Measurements from ENCODE around the gene LAYN.
A peak's percentile ranks its signal among the peaks of the same experiment; 100 is the strongest.

Gene LAYN

DNA sequence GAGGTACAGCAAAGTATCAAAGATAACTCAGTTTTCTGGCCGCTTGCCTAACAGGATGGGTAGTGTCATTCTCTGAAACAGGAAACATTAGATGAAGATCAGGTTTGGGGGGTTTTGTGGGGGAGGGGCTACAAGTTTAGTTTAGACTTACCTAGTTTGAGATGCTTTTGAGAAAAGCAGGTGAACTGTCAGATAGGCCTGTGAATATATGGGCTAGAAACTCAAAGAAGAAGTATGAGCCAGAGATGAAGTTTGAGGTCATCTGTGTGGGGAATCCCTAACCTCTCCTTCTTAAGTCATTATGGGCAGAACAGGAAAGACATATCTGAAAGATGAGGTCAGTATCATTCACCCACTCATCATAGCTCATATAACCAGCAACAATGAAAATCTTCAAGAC lies 14.0 kb upstream of the LAYN start:
- TF ChIP-seq ZFP3 (CRISPR knock-in tag; IDR thresholded peaks at IDR 0.05), result no peak
- no peak for TF ChIP-seq BACH2 (CRISPR knock-in tag; IDR thresholded peaks at IDR 0.05; ENCODE audit: borderline replicate concordance)
- no peak for TF ChIP-seq SNAI2 (CRISPR knock-in tag; IDR thresholded peaks at IDR 0.05)
- TF ChIP-seq ZC3H10 (CRISPR knock-in tag; IDR thresholded peaks at IDR 0.05), result no peak
- TF ChIP-seq TOX (CRISPR knock-in tag; IDR thresholded peaks at IDR 0.05; ENCODE audit: borderline replicate concordance), result no peak
- TF ChIP-seq, protein P1, sequence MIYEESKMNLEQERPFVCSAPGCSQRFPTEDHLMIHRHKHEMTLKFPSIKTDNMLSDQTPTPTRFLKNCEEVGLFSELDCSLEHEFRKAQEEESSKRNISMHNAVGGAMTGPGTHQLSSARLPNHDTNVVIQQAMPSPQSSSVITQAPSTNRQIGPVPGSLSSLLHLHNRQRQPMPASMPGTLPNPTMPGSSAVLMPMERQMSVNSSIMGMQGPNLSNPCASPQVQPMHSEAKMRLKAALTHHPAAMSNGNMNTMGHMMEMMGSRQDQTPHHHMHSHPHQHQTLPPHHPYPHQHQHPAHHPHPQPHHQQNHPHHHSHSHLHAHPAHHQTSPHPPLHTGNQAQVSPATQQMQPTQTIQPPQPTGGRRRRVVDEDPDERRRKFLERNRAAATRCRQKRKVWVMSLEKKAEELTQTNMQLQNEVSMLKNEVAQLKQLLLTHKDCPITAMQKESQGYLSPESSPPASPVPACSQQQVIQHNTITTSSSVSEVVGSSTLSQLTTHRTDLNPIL (CRISPR knock-in tag; IDR thresholded peaks at IDR 0.05; ENCODE audit: low read depth), result 0 out of 2 replicates have a peak, but pooled peaks have one; percentile 31
- 0 out of 2 replicates have a peak, but pooled peaks have one; percentile 45 for TF ChIP-seq ISL1 (CRISPR knock-in tag; IDR thresholded peaks at IDR 0.05)
- peak; percentile 82 for ATAC-seq

DNA sequence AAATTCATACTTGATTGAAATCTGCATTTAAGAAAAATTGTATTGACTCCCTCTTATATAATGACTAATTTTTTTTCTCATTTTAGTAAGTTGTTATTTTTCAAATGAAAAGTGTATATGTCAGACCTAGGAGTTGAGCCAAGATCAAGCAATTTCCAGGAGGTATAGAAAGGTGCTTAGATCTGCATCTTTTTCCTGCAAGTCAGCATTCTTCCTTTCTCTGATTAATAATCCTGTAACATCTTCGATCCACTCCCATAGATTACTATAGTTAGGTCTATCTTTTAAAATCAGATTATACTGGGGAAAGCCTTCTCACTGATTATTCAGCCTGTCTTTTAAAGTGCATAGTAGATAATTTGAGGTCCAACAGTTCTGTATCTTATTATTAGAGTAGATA lies 13.2 kb upstream of the LAYN start:
- TF ChIP-seq, protein P1 (CRISPR knock-in tag; IDR thresholded peaks at IDR 0.05; ENCODE audit: low read depth), result no peak
- TF ChIP-seq, protein P2, sequence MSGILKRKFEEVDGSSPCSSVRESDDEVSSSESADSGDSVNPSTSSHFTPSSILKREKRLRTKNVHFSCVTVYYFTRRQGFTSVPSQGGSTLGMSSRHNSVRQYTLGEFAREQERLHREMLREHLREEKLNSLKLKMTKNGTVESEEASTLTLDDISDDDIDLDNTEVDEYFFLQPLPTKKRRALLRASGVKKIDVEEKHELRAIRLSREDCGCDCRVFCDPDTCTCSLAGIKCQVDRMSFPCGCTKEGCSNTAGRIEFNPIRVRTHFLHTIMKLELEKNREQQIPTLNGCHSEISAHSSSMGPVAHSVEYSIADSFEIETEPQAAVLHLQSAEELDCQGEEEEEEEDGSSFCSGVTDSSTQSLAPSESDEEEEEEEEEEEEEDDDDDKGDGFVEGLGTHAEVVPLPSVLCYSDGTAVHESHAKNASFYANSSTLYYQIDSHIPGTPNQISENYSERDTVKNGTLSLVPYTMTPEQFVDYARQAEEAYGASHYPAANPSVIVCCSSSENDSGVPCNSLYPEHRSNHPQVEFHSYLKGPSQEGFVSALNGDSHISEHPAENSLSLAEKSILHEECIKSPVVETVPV (CRISPR knock-in tag; IDR thresholded peaks at IDR 0.05), result no peak
- TF ChIP-seq ZNF8 (CRISPR knock-in tag; IDR thresholded peaks at IDR 0.05), result no peak
- no peak for TF ChIP-seq BACH2 (CRISPR knock-in tag; IDR thresholded peaks at IDR 0.05; ENCODE audit: borderline replicate concordance)
- TF ChIP-seq, protein P3, sequence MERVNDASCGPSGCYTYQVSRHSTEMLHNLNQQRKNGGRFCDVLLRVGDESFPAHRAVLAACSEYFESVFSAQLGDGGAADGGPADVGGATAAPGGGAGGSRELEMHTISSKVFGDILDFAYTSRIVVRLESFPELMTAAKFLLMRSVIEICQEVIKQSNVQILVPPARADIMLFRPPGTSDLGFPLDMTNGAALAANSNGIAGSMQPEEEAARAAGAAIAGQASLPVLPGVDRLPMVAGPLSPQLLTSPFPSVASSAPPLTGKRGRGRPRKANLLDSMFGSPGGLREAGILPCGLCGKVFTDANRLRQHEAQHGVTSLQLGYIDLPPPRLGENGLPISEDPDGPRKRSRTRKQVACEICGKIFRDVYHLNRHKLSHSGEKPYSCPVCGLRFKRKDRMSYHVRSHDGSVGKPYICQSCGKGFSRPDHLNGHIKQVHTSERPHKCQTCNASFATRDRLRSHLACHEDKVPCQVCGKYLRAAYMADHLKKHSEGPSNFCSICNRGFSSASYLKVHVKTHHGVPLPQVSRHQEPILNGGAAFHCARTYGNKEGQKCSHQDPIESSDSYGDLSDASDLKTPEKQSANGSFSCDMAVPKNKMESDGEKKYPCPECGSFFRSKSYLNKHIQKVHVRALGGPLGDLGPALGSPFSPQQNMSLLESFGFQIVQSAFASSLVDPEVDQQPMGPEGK (CRISPR knock-in tag; IDR thresholded peaks at IDR 0.05; ENCODE audit: borderline replicate concordance), result no peak
- no peak for TF ChIP-seq TSHZ2 (CRISPR knock-in tag; IDR thresholded peaks at IDR 0.05)
- TF ChIP-seq PPARA (CRISPR knock-in tag; IDR thresholded peaks at IDR 0.05; ENCODE audit: borderline replicate concordance), result no peak
- no peak for TF ChIP-seq ZNF70 (CRISPR knock-in tag; IDR thresholded peaks at IDR 0.05)
- no peak for TF ChIP-seq POU6F1 (CRISPR knock-in tag; IDR thresholded peaks at IDR 0.05; ENCODE audit: borderline replicate concordance, low read depth)
- no peak for TF ChIP-seq RARB (CRISPR knock-in tag; IDR thresholded peaks at IDR 0.05)
- TF ChIP-seq ISL1 (CRISPR knock-in tag; IDR thresholded peaks at IDR 0.05), result no peak
- no peak for TF ChIP-seq TCF4 (CRISPR knock-in tag; IDR thresholded peaks at IDR 0.05; ENCODE audit: borderline replicate concordance)
- TF ChIP-seq ZFP3 (CRISPR knock-in tag; IDR thresholded peaks at IDR 0.05), result no peak
- TF ChIP-seq ZFP30 (CRISPR knock-in tag; IDR thresholded peaks at IDR 0.05), result no peak
- TF ChIP-seq ZC3H10 (CRISPR knock-in tag; IDR thresholded peaks at IDR 0.05), result no peak
- no peak for TF ChIP-seq ARNTL (CRISPR knock-in tag; IDR thresholded peaks at IDR 0.05; ENCODE audit: borderline replicate concordance, low read depth)
- no peak for TF ChIP-seq ESRRG (CRISPR knock-in tag; IDR thresholded peaks at IDR 0.05)
- no peak for TF ChIP-seq ZNF565 (CRISPR knock-in tag; conservative IDR thresholded peaks at IDR 0.05; ENCODE audit: low read depth)

More for the DNA sequence above, 13.2 kb upstream of the LAYN start:
- no peak for ATAC-seq
